Naive B cell (primary cell): ENCODE results near the gene PHEX. TPM values are rescaled to one million over a fixed set of nuclear protein-coding genes. Genes with fewer than 3 reads are reported as not detected.

Experiments
- ATAC-seq, 2 donors: fragments of 150-1000 bp; cut with Tn5 transposase; 2 replicates each; pipeline ENCODE4 v1.10.0; 2021; ENCODE audit warnings: low read depth in 2 of 2, mild to moderate bottlenecking in 2 of 2, moderate library complexity in 2 of 2
- DNase-seq: peaks from one replicate; pipeline ENCODE4 v3.0.0; 2022
- H3K27ac Mint-ChIP-seq, 6 donors: one replicate each; pipeline ENCODE4 v1.8.0; 2020 to 2022; ENCODE audit warnings: mild to moderate bottlenecking in 6 of 6, mixed read lengths in 6 of 6, moderate library complexity in 5 of 6, inconsistent platforms in 2 of 6
- H3K27me3 Mint-ChIP-seq, 3 donors: one replicate each; pipeline ENCODE4 v1.8.0; 2021 to 2022; ENCODE audit warnings: mixed read lengths in 3 of 3, mild to moderate bottlenecking in 1 of 3
- H3K36me3 Mint-ChIP-seq, 2 donors: one replicate each; pipeline ENCODE4 v1.8.0; 2020 to 2022; ENCODE audit warnings: mixed read lengths in 2 of 2, inconsistent platforms in 1 of 2, mild to moderate bottlenecking in 1 of 2
- H3K4me1 Mint-ChIP-seq, 3 donors: one replicate each; pipeline ENCODE4 v1.8.0; 2020 to 2022; ENCODE audit warnings: mixed read lengths in 3 of 3, inconsistent platforms in 1 of 3, mild to moderate bottlenecking in 1 of 3, moderate library complexity in 1 of 3
- H3K4me3 Mint-ChIP-seq, 8 donors: one replicate each; pipeline ENCODE4 v1.8.0; 2020 to 2022; ENCODE audit warnings: mild to moderate bottlenecking in 8 of 8, mixed read lengths in 8 of 8, moderate library complexity in 8 of 8, inconsistent platforms in 2 of 8
- H3K9me3 Mint-ChIP-seq, 7 donors: one replicate each; pipeline ENCODE4 v1.8.0; 2020 to 2022; ENCODE audit warnings: mixed read lengths in 7 of 7, mild to moderate bottlenecking in 5 of 7, inconsistent platforms in 2 of 7, moderate library complexity in 1 of 7
- polyA plus RNA-seq, 6 donors: library from polyadenylated mRNA; unstranded; fragments of 300-500 nt; fragmentation: Illumina TruSeq; gene quantifications; one replicate each; pipeline ENCODE4 v1.2.3, GENCODE V29; 2021; ENCODE audit warnings: low read depth in 6 of 6

Gene PHEX
- under 1 TPM in 4 of 6 donors, not detected in 2; 0.06 to 0.55 (median 0.18) TPM for polyA plus RNA-seq

DNA sequence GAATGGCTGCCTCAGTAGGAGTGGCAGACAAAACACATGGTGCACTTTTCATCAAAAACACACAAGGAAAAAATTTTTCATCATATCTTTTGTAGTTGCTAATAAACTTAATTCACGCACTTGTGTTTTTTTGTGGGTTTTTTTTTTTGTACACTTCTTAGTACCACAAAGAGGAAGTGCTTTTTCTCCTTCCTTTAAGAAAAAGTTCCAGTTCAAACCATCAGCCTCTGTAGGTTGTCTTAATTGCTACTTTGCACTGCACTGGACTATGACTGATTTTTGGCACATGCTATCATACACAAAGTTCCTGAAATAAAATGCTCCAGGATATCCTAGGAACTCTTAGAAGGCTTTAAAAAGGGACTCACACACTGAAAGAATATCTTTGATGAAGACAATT, at the start of gene PHEX:
TSS of gene PHEX (plus strand) at position 242 of the 400 bp plus-strand sequence. CDS start 681 bp downstream, outside the sequence.
- H3K27ac Mint-ChIP-seq, result peak within 1 kb of the TSS in 5 of 6 donors; percentile 2 to 74 (median 43)
- no peak for DNase-seq
- ATAC-seq, result peak in 1 of 2 donors; percentile 35
- H3K36me3 Mint-ChIP-seq, result no peaks in the 10 kb centered on the region
- H3K4me1 Mint-ChIP-seq, result peaks cover 14 to 25% (median 18%) of the 10 kb centered on the region in 3 donors
- H3K27me3 Mint-ChIP-seq, result no peaks in the 10 kb centered on the region
- H3K9me3 Mint-ChIP-seq, result no peaks in the 10 kb centered on the region
- peak within 1 kb of the TSS in 4 of 8 donors; percentile 6 to 64 (median 18) for H3K4me3 Mint-ChIP-seq

DNA sequence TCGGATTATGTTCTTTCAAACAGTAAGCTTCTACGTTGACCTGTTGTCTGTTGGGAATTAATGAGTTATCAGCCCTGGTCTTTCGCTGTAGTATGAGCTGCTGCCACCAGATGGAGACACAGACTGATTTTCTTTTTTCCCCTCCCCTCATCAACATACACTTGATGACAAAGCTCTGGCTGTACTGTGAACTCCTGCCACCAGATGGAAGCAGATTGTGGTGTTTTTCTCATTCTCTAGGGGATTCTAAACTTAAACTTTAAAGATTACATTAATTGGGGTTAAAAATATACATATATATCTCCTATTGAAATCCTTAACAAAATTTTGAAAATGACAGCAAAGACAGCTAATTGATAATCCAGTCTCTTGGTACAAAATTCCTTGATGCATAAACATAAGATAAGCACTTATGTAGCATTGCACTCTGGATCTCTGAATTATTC, 46.8 kb upstream of the PHEX start:
- Mint-ChIP-seq H3K36me3 (no peaks in the 10 kb centered on the region), H3K4me1 (peaks cover 2 to 13% (median 4%) of the 10 kb centered on the region in 3 donors), H3K9me3 (no peaks in the 10 kb centered on the region), H3K27ac (peak overlapping the region in 2 of 6 donors; percentile 34 to 70), H3K27me3 (no peaks in the 10 kb centered on the region), H3K4me3 (no peak overlapping the region)
- peak; percentile 80 to 87 for ATAC-seq
- DNase-seq, result peak; percentile 65

DNA sequence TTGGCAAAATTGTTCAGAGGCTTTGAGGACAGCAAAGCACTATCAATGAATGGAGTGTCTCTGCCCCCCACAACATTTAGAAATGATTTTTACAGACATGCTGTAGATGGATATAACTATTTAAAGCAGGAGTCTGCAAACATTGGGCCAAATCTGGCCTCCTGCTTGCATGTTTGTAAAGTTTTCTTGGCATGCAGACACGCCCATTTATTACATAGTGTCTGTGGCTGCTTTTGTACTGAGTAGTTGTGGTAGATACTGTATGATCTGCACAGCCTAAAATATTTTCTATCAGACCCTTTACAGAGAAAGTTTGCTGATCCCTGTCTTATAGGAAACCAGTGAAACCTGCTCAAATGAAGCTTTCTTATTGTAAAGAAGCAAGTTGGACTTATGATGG, 45.5 kb upstream of the PHEX start:
- no peaks in the 10 kb centered on the region for H3K27me3 Mint-ChIP-seq
- H3K36me3 Mint-ChIP-seq, result no peaks in the 10 kb centered on the region
- H3K4me3 Mint-ChIP-seq, result no peak overlapping the region
- ATAC-seq, result no peak
- H3K4me1 Mint-ChIP-seq, result peaks cover 4 to 23% (median 6%) of the 10 kb centered on the region in 3 donors
- H3K27ac Mint-ChIP-seq, result no peak overlapping the region
- no peaks in the 10 kb centered on the region for H3K9me3 Mint-ChIP-seq
- no peak for DNase-seq

DNA sequence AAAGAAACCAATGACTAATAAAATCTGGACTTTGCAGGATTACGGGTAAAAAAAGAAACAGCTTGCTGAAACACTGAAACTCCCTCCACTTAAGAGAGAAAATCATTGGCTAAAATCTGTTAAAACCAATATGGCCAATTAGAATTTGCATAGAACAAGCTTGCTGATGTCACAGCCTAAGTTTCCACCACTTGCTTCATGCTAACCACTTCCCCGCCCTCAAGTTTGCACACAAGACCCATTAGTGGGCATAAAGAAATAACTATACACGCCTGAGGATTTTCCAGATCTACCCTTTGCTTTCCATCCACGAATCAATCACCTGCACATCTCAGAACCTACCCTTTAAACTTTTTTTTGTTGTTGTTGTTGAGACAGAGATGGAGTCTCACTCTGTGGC, 42.7 kb upstream of the PHEX start:
- peak; percentile 35 to 38 for ATAC-seq
- DNase-seq, result peak; percentile 23
- no peaks in the 10 kb centered on the region for H3K36me3 Mint-ChIP-seq
- H3K27ac Mint-ChIP-seq, result peak overlapping the region in 4 of 6 donors; percentile 54 to 65 (median 60)
- peaks cover 0 to 7% (median 0%) of the 10 kb centered on the region in 3 donors for H3K27me3 Mint-ChIP-seq
- no peaks in the 10 kb centered on the region for H3K9me3 Mint-ChIP-seq
- peaks cover 16 to 37% (median 18%) of the 10 kb centered on the region in 3 donors for H3K4me1 Mint-ChIP-seq
- H3K4me3 Mint-ChIP-seq, result peak overlapping the region in 1 of 8 donors; percentile 35

DNA sequence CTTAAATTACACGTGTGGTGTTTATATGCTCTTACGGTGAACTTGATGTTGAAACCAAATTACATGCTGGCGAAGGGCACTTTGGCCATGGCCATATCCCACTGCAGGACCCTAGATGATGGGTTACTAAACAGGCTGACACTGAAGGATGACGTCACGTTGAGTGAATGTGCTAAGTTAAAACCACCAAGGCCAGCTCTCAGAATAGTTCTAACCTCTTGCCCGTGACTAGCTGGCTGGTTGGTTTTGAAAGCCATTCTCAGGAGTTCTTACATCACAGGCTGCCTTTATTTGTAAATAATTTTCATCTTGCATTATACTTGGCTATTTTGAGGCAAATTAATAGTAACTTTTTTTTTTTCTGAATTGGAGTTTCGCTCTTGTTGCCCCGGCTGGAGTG, 41.3 kb upstream of the PHEX start:
- Mint-ChIP-seq H3K27ac (peak overlapping the region in 1 of 6 donors; percentile 63), H3K4me3 (no peak overlapping the region), H3K27me3 (peaks cover 0 to 7% (median 0%) of the 10 kb centered on the region in 3 donors), H3K36me3 (no peaks in the 10 kb centered on the region), H3K9me3 (no peaks in the 10 kb centered on the region), H3K4me1 (peaks cover 13 to 36% (median 18%) of the 10 kb centered on the region in 3 donors)
- ATAC-seq, result no peak
- DNase-seq, result no peak

DNA sequence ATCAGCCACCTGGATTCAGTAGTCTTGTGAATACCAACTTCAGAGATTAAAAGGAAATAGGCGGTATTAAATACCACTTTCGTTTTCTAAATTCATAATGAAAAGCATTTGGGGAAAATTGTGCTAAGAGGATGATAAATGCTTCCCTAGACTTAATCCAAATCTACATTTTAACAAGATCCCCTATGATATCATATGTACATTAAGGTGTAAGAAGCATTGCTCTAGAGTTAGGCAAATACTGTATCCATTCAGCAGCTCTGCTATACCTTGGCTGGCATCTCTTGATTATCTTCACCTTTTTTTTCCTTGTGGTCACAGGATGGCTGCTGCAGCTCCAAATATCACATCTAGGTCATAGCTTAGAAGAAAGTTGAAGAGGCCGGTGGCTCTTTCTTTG, 40.6 kb upstream of the PHEX start:
- Mint-ChIP-seq H3K4me3 (peak overlapping the region in 1 of 8 donors; percentile 2), H3K4me1 (peaks cover 13 to 36% (median 18%) of the 10 kb centered on the region in 3 donors), H3K9me3 (no peaks in the 10 kb centered on the region), H3K36me3 (no peaks in the 10 kb centered on the region), H3K27ac (peak overlapping the region in 2 of 6 donors; percentile 15 to 20), H3K27me3 (peaks cover 0 to 7% (median 0%) of the 10 kb centered on the region in 3 donors)
- no peak for ATAC-seq
- DNase-seq, result no peak

DNA sequence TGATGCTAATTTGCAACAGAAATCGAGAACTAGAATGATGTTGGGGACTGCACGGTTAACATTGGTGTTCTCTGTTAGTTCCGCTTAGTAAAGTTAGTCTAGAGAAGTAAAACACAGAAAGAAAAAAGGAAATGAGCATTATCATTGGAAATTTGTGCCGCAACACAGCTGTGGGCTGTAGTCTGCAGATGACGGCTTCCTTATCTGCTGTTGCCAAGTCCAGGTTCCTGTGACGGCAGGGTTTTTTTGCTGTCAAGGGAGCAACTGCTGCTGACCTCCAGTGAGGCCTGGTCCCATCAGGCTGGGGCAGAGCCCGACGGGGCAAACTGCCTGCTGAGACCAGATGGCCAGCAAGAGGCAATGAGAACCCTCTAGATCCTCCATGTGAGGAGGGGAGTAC, 38.9 kb upstream of the PHEX start:
- Mint-ChIP-seq H3K4me1 (peaks cover 13 to 36% (median 18%) of the 10 kb centered on the region in 3 donors), H3K4me3 (peak overlapping the region in 5 of 8 donors; percentile 12 to 40 (median 23))
- DNase-seq, result peak; percentile 65

DNA sequence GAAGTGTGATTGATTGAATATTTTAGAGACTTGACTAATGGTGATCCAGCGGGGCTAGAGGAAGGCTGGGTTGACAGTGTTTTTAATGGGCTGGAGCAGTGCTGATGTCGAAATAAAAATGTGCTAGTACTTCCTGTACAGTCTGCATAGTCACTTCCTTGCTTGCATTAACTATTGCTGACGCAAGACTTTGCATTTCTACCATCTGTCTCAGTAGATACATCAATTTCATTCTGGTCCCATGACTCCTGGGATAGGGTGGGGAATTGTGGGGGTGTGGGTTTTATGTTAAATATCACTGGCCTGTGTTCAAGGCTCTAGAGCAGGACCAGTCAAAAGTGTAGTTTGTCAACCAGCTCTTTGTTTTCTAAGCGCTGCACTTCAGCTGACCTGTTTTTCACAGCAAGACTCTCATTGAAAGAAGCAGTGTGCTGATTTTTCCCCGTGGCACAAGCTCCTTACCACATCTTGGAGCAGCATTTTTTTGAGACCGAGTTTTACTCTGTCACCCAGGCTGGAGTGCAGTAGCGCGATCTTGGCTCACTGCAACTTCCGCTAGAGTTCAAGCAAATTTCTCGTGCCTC, 35.2 kb upstream of the PHEX start:
- H3K36me3 Mint-ChIP-seq, result no peaks in the 10 kb centered on the region
- no peak overlapping the region for H3K27ac Mint-ChIP-seq
- DNase-seq (no peak), ATAC-seq (no peak)
- H3K4me1 Mint-ChIP-seq, result peaks cover 12 to 15% (median 13%) of the 10 kb centered on the region in 3 donors
- H3K9me3 Mint-ChIP-seq, result peaks cover 0 to 2% (median 0%) of the 10 kb centered on the region in 7 donors
- no peak overlapping the region for H3K4me3 Mint-ChIP-seq
- peaks cover 0 to 7% (median 0%) of the 10 kb centered on the region in 3 donors for H3K27me3 Mint-ChIP-seq

More for the DNA sequence above, 38.9 kb upstream of the PHEX start:
- Mint-ChIP-seq H3K9me3 (no peaks in the 10 kb centered on the region), H3K36me3 (no peaks in the 10 kb centered on the region), H3K27me3 (peaks cover 0 to 7% (median 0%) of the 10 kb centered on the region in 3 donors), H3K27ac (peak overlapping the region; percentile 85 to 96 (median 92))
- peak; percentile 89 to 91 for ATAC-seq

DNA sequence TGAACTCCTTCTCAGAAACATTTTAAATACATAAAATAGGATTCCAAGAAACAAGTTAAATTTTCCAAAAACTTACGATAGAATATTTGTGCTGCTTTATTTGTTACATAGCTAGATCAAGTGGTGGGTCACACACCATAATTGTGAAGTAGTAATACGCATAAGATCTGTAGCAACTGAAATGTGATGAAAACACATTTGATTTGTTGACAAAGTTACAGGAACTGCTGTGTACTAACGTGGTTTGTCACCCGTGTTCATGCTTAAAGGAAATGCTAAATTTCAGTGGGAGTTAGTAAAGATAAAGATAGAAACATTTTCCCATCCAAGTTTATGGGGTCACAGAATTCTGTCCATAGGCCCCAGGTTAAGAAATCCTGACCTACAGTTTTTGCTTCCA, 34.1 kb upstream of the PHEX start:
- Mint-ChIP-seq H3K9me3 (peaks cover 0 to 2% (median 0%) of the 10 kb centered on the region in 7 donors), H3K36me3 (no peaks in the 10 kb centered on the region), H3K4me1 (peaks cover 11 to 13% (median 12%) of the 10 kb centered on the region in 3 donors), H3K27ac (no peak overlapping the region), H3K4me3 (no peak overlapping the region), H3K27me3 (peaks cover 0 to 7% (median 0%) of the 10 kb centered on the region in 3 donors)
- ATAC-seq (no peak), DNase-seq (no peak)

DNA sequence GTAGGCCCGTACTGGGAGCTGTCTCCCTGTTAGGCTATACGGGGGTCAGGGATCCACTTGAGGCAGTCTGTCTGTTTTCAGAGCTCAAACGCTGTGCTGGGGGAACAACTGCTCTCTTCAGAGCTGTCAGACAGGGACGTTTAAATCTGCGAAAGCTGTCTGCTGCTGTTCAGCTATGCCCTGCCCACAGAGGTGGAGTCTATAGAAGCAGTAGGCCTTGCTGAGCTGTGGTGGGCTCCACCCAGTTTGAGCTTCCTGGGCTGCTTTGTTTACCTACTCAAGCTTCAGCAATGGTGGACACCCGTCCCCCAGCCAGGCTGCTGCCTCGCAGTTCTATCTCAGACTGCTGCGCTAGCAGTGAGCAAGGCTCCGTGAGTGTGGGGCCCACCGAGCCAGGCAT, 27.3 kb upstream of the PHEX start:
- Mint-ChIP-seq H3K27ac (no peak overlapping the region), H3K4me1 (peaks cover 0 to 8% (median 3%) of the 10 kb centered on the region in 3 donors), H3K36me3 (no peaks in the 10 kb centered on the region), H3K9me3 (peaks cover 0 to 4% (median 0%) of the 10 kb centered on the region in 7 donors), H3K4me3 (no peak overlapping the region), H3K27me3 (peaks cover 0 to 8% (median 0%) of the 10 kb centered on the region in 3 donors)
- DNase-seq (no peak), ATAC-seq (no peak)

DNA sequence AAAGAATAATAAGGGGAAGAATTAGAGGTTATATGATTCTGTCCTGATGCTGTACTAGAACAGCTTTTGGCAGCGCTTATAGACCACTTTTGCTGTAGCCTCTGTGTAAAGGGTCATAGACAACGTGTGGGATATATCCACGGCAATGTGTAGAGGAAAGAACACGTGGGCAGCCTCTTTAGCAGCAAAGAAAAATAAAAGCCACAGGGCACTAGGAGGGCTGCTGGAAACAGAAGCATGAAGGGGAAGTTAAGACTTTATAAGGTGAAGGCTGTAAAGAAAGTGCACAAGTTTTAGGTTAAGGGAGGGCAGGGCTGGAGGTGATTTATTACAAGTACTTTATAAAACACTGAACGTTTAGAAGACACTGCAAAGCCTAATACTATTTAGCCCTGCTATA, 20.1 kb upstream of the PHEX start:
- Mint-ChIP-seq H3K27me3 (no peaks in the 10 kb centered on the region), H3K36me3 (no peaks in the 10 kb centered on the region), H3K9me3 (peaks cover 0 to 5% (median 0%) of the 10 kb centered on the region in 7 donors), H3K4me3 (no peak overlapping the region), H3K4me1 (peaks cover 0 to 9% (median 3%) of the 10 kb centered on the region in 3 donors), H3K27ac (no peak overlapping the region)
- ATAC-seq (no peak), DNase-seq (no peak)

DNA sequence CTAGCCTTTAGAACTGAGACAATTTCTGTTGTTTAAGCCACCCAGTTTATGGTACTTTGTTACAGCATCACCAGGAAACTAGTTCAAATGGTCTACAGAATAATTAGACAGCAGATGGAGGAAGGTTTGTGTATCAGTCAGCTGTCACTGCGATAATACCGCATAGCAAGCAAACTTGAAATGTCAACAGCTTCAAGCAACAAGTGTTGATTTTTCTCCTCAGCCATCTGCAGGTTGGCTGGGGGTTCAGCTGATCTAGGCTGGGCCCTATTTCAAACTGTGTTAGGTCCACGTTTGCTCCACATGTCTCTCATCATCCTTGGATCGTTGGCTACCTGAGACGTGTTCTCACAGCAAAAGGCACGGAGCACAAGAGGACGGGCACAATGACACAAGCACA, 19.2 kb upstream of the PHEX start:
- H3K36me3 Mint-ChIP-seq, result no peaks in the 10 kb centered on the region
- no peaks in the 10 kb centered on the region for H3K27me3 Mint-ChIP-seq
- ATAC-seq, result no peak
- peaks cover 0 to 5% (median 0%) of the 10 kb centered on the region in 7 donors for H3K9me3 Mint-ChIP-seq
- peak overlapping the region in 1 of 6 donors; percentile 36 for H3K27ac Mint-ChIP-seq
- no peak for DNase-seq
- H3K4me3 Mint-ChIP-seq, result no peak overlapping the region
- H3K4me1 Mint-ChIP-seq, result peaks cover 0 to 9% (median 3%) of the 10 kb centered on the region in 3 donors

DNA sequence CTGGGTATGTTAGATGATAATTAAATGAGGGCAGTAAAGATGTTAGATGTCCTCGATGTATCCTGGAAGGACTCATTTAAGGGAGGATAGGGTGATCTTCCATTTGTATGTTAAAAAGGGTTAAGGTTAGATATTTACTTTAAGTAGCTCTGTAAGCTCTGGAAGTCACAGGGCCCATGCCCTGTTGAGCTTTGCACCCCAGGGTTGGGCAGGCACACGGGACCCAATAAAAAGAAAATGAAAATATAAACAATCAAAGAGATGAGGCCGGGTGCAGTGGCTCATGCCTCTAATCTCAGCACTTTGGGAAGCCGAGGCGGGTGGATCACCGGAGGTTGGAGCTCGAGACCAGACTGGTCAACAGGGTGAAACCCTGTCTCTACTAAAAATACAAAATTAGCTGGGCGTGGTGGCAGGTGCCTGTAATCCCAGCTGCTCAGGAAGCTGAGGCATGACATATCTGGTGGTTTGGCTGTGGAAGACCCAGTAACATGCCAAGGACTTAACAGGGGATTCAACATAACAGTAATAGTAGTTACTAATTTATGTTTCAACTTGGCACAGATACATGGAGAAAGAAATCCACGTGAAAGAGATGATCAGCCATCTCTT, 16.9 kb upstream of the PHEX start:
- Mint-ChIP-seq H3K27ac (peak overlapping the region in 3 of 6 donors; percentile 22 to 51 (median 47)), H3K27me3 (no peaks in the 10 kb centered on the region), H3K9me3 (peaks cover 0 to 2% (median 0%) of the 10 kb centered on the region in 7 donors), H3K4me3 (no peak overlapping the region), H3K36me3 (no peaks in the 10 kb centered on the region), H3K4me1 (peaks cover 0 to 5% (median 3%) of the 10 kb centered on the region in 3 donors)
- ATAC-seq, result no peak
- DNase-seq, result no peak
